Liver (tissue), 9 donors: ENCODE results near the gene MED17. TPM values are rescaled to one million over a fixed set of nuclear protein-coding genes. Genes with fewer than 3 reads are reported as not detected.

Experiments
- DNase-seq: peaks from one replicate; pipeline ENCODE4 v3.0.0-alpha.2; 2017; ENCODE audit warnings: low spot score
- H3K27ac ChIP-seq, 2 donors: one replicate each; pipeline ENCODE4 v1.7.0; 2013; ENCODE audit warnings: inconsistent platforms in 2 of 2, low read length in 2 of 2, control low read depth in 1 of 2, low read depth in 1 of 2, mild to moderate bottlenecking in 1 of 2
- H3K27me3 ChIP-seq, 4 donors: one replicate each; pipeline versions ENCODE4 v1.6.1 to v1.7.0; 2013; ENCODE audit warnings: low read length in 3 of 4, inconsistent platforms in 1 of 4, mild to moderate bottlenecking in 1 of 4, moderate library complexity in 1 of 4; ENCODE audit not compliant: control insufficient read depth in 4 of 4, insufficient read depth in 4 of 4
- H3K36me3 ChIP-seq, 4 donors: one replicate each; pipeline versions ENCODE4 v1.6.1 to v1.7.0; 2013; ENCODE audit warnings: low read length in 3 of 4, mild to moderate bottlenecking in 3 of 4, low read depth in 1 of 4, moderate library complexity in 1 of 4; ENCODE audit not compliant: control insufficient read depth in 4 of 4, insufficient read depth in 3 of 4
- H3K4me1 ChIP-seq, 4 donors: one replicate each; pipeline versions ENCODE4 v1.6.1 to v1.7.0; 2013; ENCODE audit warnings: low read length in 3 of 4, mild to moderate bottlenecking in 3 of 4, moderate library complexity in 1 of 4; ENCODE audit not compliant: control insufficient read depth in 4 of 4, insufficient read depth in 4 of 4
- H3K4me3 ChIP-seq, 3 donors: one replicate each; pipeline versions ENCODE4 v1.6.1 to v1.7.0; 2013; ENCODE audit warnings: low read length in 3 of 3, control low read depth in 1 of 3, low read depth in 1 of 3, mild to moderate bottlenecking in 1 of 3
- H3K9ac ChIP-seq, 2 donors: one replicate each; pipeline ENCODE4 v1.7.0; 2013; ENCODE audit warnings: low read length in 2 of 2, mild to moderate bottlenecking in 2 of 2, moderate library complexity in 2 of 2, control low read depth in 1 of 2, low read depth in 1 of 2
- H3K9me3 ChIP-seq, 4 donors: one replicate each; pipeline versions ENCODE4 v1.6.1 to v1.7.0; 2013; ENCODE audit warnings: low read length in 3 of 4; ENCODE audit not compliant: control insufficient read depth in 4 of 4
- ATF3 ChIP-seq: IDR thresholded peaks from 2 replicates; pipeline ENCODE4 v1.6.1; 2016; ENCODE audit warnings: antibody characterized with exemption
- CTCF ChIP-seq: fragments of 150-350 bp; IDR thresholded peaks from 2 replicates; pipeline ENCODE4 v1.5.1; 2017; ENCODE audit warnings: improper control_type of control experiment, low read depth, low read length; ENCODE audit not compliant: missing input control
- EGR1 ChIP-seq, 2 donors: IDR thresholded peaks; 2 replicates each; pipeline ENCODE4 v1.6.1; 2016 to 2018; ENCODE audit warnings: antibody characterized with exemption in 2 of 2, low read depth in 2 of 2
- FOXA1 ChIP-seq: IDR thresholded peaks from 2 replicates; pipeline ENCODE4 v1.6.1; 2016; ENCODE audit warnings: antibody characterized with exemption
- FOXA2 ChIP-seq: IDR thresholded peaks from 2 replicates; pipeline ENCODE4 v1.6.1; 2016; ENCODE audit warnings: antibody characterized with exemption
- GABPA ChIP-seq, 2 donors: IDR thresholded peaks in 1 of 2; conservative IDR thresholded peaks in 1 of 2; 2 replicates each; pipeline ENCODE4 v1.6.1; 2016; ENCODE audit warnings: antibody characterized with exemption in 2 of 2, mild to moderate bottlenecking in 1 of 2, moderate library complexity in 1 of 2
- HNF4A ChIP-seq, 2 donors: conservative IDR thresholded peaks; 2 replicates each; pipeline ENCODE4 v1.6.1; 2016; ENCODE audit warnings: antibody characterized with exemption in 2 of 2, mild to moderate bottlenecking in 2 of 2
- HNF4G ChIP-seq: IDR thresholded peaks from 2 replicates; pipeline ENCODE4 v1.6.1; 2016; ENCODE audit warnings: antibody characterized with exemption
- JUND ChIP-seq, 2 donors: IDR thresholded peaks; 2 replicates each; pipeline ENCODE4 v1.6.1; 2016; ENCODE audit warnings: antibody characterized with exemption in 2 of 2
- MAX ChIP-seq: IDR thresholded peaks from 2 replicates; pipeline ENCODE4 v1.6.1; 2016; ENCODE audit warnings: antibody characterized with exemption
- NR2F2 ChIP-seq: IDR thresholded peaks from 2 replicates; pipeline ENCODE4 v1.6.1; 2016; ENCODE audit warnings: antibody characterized with exemption
- RAD21 ChIP-seq, 2 donors: IDR thresholded peaks; 2 replicates each; pipeline ENCODE4 v1.6.1; 2016; ENCODE audit warnings: antibody characterized with exemption in 2 of 2, mild to moderate bottlenecking in 2 of 2
- RXRA ChIP-seq, 2 donors: IDR thresholded peaks; 2 replicates each; pipeline ENCODE4 v1.6.1; 2017 to 2018; ENCODE audit warnings: antibody characterized with exemption in 2 of 2, mild to moderate bottlenecking in 1 of 2
- SP1 ChIP-seq: IDR thresholded peaks from 2 replicates; pipeline ENCODE4 v1.6.1; 2018; ENCODE audit warnings: antibody characterized with exemption, mild to moderate bottlenecking
- YY1 ChIP-seq: IDR thresholded peaks from 2 replicates; pipeline ENCODE4 v1.6.1; 2016; ENCODE audit warnings: antibody characterized with exemption, mild to moderate bottlenecking
- WGBS: extraction: QIAGEN DNeasy Blood & Tissue Kit; methylation state at CpG from one replicate; pipeline ENCODE4 v1.1.7; 2013; 5-methylcytosine and 5-hydroxymethylcytosine counted together
- polyA plus RNA-seq, 2 donors: library from polyadenylated mRNA; stranded (reverse) in 1 of 2; unstranded in 1 of 2; fragments of 200-250 nt in 1 of 2; fragments of >200 nt in 1 of 2; fragmentation: Nextera tagmentation in 1 of 2; extraction: Ambion mirVana in 1 of 2; gene quantifications; one replicate each; pipeline versions ENCODE4 v1.2.1 to v1.2.3, GENCODE V29; 2013 to 2015
- total RNA-seq, 2 donors: library from RNA; depleted of rRNA; stranded (reverse); fragments of >200 nt; gene quantifications; one replicate each; pipeline ENCODE4 v1.2.3, GENCODE V29; 2014
- donor health status: healthy.
- donor health status: healthy.
- donor health status: healthy.
- donor health status: healthy.
- donor health status: healthy.

The MED17 gene
- total and polyA plus RNA-seq, 4 donors, result 2.8 to 12.7 (median 7.5) TPM

GRCh38 chr11:93840981-93841380, 56.9 kb downstream of the MED17 start:
- DNase-seq, result no peak
- no peaks in the 10 kb centered on the region for H3K4me1 ChIP-seq
- H3K36me3 ChIP-seq, result no peaks in the 10 kb centered on the region
- no peak overlapping the region for H3K27ac ChIP-seq
- H3K9ac ChIP-seq, result no peak overlapping the region
- 62% methylated on average over 3 of the region's 3 CpGs for WGBS
- H3K27me3 ChIP-seq, result no peaks in the 10 kb centered on the region
- no peak overlapping the region for H3K4me3 ChIP-seq
- no peaks in the 10 kb centered on the region for H3K9me3 ChIP-seq
- TF ChIP-seq JUND (IDR thresholded peaks at IDR 0.05) (no peak), HNF4A (conservative IDR thresholded peaks at IDR 0.05) (no peak), YY1 (no peak), SP1 (no peak), FOXA1 (no peak)

- Histone ChIP-seq H3K4me1 (no peaks in the 10 kb centered on the region), H3K27me3 (no peaks in the 10 kb centered on the region), H3K9ac (no peak overlapping the region), H3K4me3 (no peak overlapping the region), H3K27ac (no peak overlapping the region), H3K9me3 (no peaks in the 10 kb centered on the region), H3K36me3 (no peaks in the 10 kb centered on the region)
- no peak for TF ChIP-seq MAX
- no peak for TF ChIP-seq HNF4A (conservative IDR thresholded peaks at IDR 0.05)
- no peak for TF ChIP-seq ATF3
- no peak for TF ChIP-seq JUND (IDR thresholded peaks at IDR 0.05)
- TF ChIP-seq GABPA (IDR thresholded peaks at IDR 0.05 in 1 of 2, conservative IDR thresholded peaks at IDR 0.05 in 1 of 2), result no peak
- no peak for TF ChIP-seq RXRA (IDR thresholded peaks at IDR 0.05)
- TF ChIP-seq HNF4G, result no peak
- TF ChIP-seq YY1, result no peak
- no peak for TF ChIP-seq NR2F2
- TF ChIP-seq FOXA2, result no peak
- TF ChIP-seq RAD21 (IDR thresholded peaks at IDR 0.05), result no peak
- TF ChIP-seq FOXA1, result no peak
- TF ChIP-seq EGR1 (IDR thresholded peaks at IDR 0.05; ENCODE audit: low read depth in 2 of 2), result no peak
- no peak for DNase-seq
- WGBS, result 93% methylated on average over 2 of the region's 2 CpGs
These were observed 57.4 kb downstream of the MED17 start for GRCh38 chr11:93841446-93841845.

- TF ChIP-seq RXRA (IDR thresholded peaks at IDR 0.05) (no peak), YY1 (no peak), NR2F2 (no peak), JUND (IDR thresholded peaks at IDR 0.05) (no peak), EGR1 (IDR thresholded peaks at IDR 0.05; ENCODE audit: low read depth in 2 of 2) (no peak), HNF4A (conservative IDR thresholded peaks at IDR 0.05) (no peak)
- Histone ChIP-seq H3K36me3 (no peaks in the 10 kb centered on the region), H3K9ac (no peak overlapping the region), H3K9me3 (no peaks in the 10 kb centered on the region), H3K27ac (no peak overlapping the region), H3K27me3 (no peaks in the 10 kb centered on the region), H3K4me1 (no peaks in the 10 kb centered on the region), H3K4me3 (no peak overlapping the region)
- 89% methylated on average over 4 of the region's 4 CpGs for WGBS
- DNase-seq, result no peak
These were observed 58.0 kb downstream of the MED17 start for GRCh38 chr11:93842034-93842433.

- DNase-seq, result no peak
- TF ChIP-seq SP1, result no peak
- no peak for TF ChIP-seq NR2F2
- TF ChIP-seq CTCF, result no peak
- no peak for TF ChIP-seq MAX
- TF ChIP-seq ATF3, result no peak
- TF ChIP-seq HNF4A (conservative IDR thresholded peaks at IDR 0.05), result no peak
- no peak for TF ChIP-seq GABPA (IDR thresholded peaks at IDR 0.05 in 1 of 2, conservative IDR thresholded peaks at IDR 0.05 in 1 of 2)
- H3K4me3 ChIP-seq, result no peak overlapping the region
These were observed 58.4 kb downstream of the MED17 start for GRCh38 chr11:93842461-93842860.

More at GRCh38 chr11:93842461-93842860, 58.4 kb downstream of the MED17 start:
- no peak overlapping the region for H3K9ac ChIP-seq
- no peaks in the 10 kb centered on the region for H3K27me3 ChIP-seq
- H3K36me3 ChIP-seq, result no peaks in the 10 kb centered on the region
- H3K27ac ChIP-seq, result no peak overlapping the region
- H3K4me1 ChIP-seq, result no peaks in the 10 kb centered on the region
- H3K9me3 ChIP-seq, result no peaks in the 10 kb centered on the region
- WGBS, result 81% methylated on average over 6 of the region's 6 CpGs
